HG03066 (cell line): ENCODE data around the gene KDM1B.

Source experiments
- ATAC-seq: cut with Tn5 transposase; IDR thresholded peaks from one replicate; pipeline ENCODE4 v1.9.1; 2021; ENCODE audit warnings: low read depth; ENCODE audit not compliant: unreplicated experiment

Gene KDM1B

GRCh38 chr6:18259675-18260447 is 104.6 kb downstream of the KDM1B start:
- no peak for ATAC-seq

GRCh38 chr6:18260448-18261106 is 105.4 kb downstream of the KDM1B start:
- peak; percentile 29 for ATAC-seq

- no peak for ATAC-seq
These were observed 106.7 kb downstream of the KDM1B start for GRCh38 chr6:18261877-18262276.

GRCh38 chr6:18262702-18263417 is 107.6 kb downstream of the KDM1B start:
- ATAC-seq: peak; percentile 52

GRCh38 chr6:18263418-18264218 is 108.4 kb downstream of the KDM1B start:
- ATAC-seq: peak; percentile 0

- peak; percentile 40 for ATAC-seq
These were observed 109.1 kb downstream of the KDM1B start, which contains the start of gene DEK for GRCh38 chr6:18264219-18264922. TSS of gene DEK (minus strand) at chr6:18264530. CDS start at chr6:18263987, 543 bp downstream.

GRCh38 chr6:18264923-18265377 is 109.7 kb downstream of the KDM1B start:
- no peak for ATAC-seq

- ATAC-seq: no peak
These were observed 110.7 kb downstream of the KDM1B start for GRCh38 chr6:18265787-18266522.

- ATAC-seq: no peak
These were observed 111.3 kb downstream of the KDM1B start for GRCh38 chr6:18266523-18266912.

- no peak for ATAC-seq
These were observed 112.8 kb downstream of the KDM1B start for GRCh38 chr6:18268066-18268465.

- ATAC-seq: no peak
These were observed 114.0 kb downstream of the KDM1B start for GRCh38 chr6:18269253-18269652.

GRCh38 chr6:18269717-18270116 is 114.5 kb downstream of the KDM1B start:
- ATAC-seq: no peak

- no peak for ATAC-seq
These were observed 115.0 kb downstream of the KDM1B start for GRCh38 chr6:18270216-18270615.
